BLaER1 (cell line): ENCODE measurements around the gene SHC2.
A peak's percentile ranks its signal among the peaks of the same experiment; 100 is the strongest.

ENCODE experiments used
- H3K27ac ChIP-seq: shearing (Covaris generic); formaldehyde crosslinking; 2 replicates; pipeline ENCODE4 v1.8.1; 2022
- H3K27me3 ChIP-seq: shearing (Covaris generic); formaldehyde crosslinking; 2 replicates; pipeline ENCODE4 v1.8.1; 2022
- H3K36me3 ChIP-seq: shearing (Covaris generic); formaldehyde crosslinking; 2 replicates; pipeline ENCODE4 v1.8.1; 2022
- H3K4me1 ChIP-seq: shearing (Covaris generic); formaldehyde crosslinking; 2 replicates; pipeline ENCODE4 v1.8.1; 2022
- H3K4me2 ChIP-seq: shearing (Covaris generic); formaldehyde crosslinking; 2 replicates; pipeline ENCODE4 v1.8.1; 2022
- H3K4me3 ChIP-seq: shearing (Covaris generic); formaldehyde crosslinking; 2 replicates; pipeline ENCODE4 v1.8.1; 2022
- H3K9ac ChIP-seq: shearing (Covaris generic); formaldehyde crosslinking; 2 replicates; pipeline ENCODE4 v1.8.1; 2022
- H3K9me3 ChIP-seq: shearing (Covaris generic); formaldehyde crosslinking; 2 replicates; pipeline ENCODE4 v1.8.1; 2022
- H4K20me1 ChIP-seq: shearing (Covaris generic); formaldehyde crosslinking; 2 replicates; pipeline ENCODE4 v1.8.1; 2022
- Cebpa-rat ChIP-seq: shearing (Covaris generic); IDR thresholded peaks from 2 replicates; pipeline ENCODE4 v1.8.1; 2022

Gene SHC2

DNA sequence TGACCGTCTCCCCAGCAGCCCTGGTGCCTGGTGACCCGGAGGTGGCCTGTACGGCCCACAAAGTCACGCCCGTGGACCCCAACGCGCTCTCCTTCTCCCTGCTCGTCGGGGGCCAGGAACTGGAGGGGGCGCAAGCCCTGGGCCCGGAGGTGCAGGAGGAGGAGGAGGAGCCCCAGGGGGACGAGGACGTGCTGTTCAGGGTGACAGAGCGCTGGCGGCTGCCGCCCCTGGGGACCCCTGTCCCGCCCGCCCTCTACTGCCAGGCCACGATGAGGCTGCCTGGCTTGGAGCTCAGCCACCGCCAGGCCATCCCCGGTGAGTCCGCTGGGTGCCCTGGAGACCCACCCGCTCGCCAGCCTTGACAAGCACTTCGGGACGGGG lies 37.7 kb upstream of the SHC2 start:
- peaks cover 40% of the 10 kb centered on the region for H3K27me3 ChIP-seq
- H3K27ac ChIP-seq: no peak overlapping the region
- H3K9ac ChIP-seq: 0 out of 2 replicates have a peak overlapping the region, but pooled peaks have one; percentile 4
- no peak for TF ChIP-seq Cebpa-rat
- no peaks in the 10 kb centered on the region for H4K20me1 ChIP-seq
- H3K4me3 ChIP-seq: peak overlapping the region; percentile 57
- H3K4me1 ChIP-seq: peaks cover 24% of the 10 kb centered on the region
- H3K4me2 ChIP-seq: peak overlapping the region; percentile 84
- H3K9me3 ChIP-seq: no peaks in the 10 kb centered on the region
- H3K36me3 ChIP-seq: no peaks in the 10 kb centered on the region

DNA sequence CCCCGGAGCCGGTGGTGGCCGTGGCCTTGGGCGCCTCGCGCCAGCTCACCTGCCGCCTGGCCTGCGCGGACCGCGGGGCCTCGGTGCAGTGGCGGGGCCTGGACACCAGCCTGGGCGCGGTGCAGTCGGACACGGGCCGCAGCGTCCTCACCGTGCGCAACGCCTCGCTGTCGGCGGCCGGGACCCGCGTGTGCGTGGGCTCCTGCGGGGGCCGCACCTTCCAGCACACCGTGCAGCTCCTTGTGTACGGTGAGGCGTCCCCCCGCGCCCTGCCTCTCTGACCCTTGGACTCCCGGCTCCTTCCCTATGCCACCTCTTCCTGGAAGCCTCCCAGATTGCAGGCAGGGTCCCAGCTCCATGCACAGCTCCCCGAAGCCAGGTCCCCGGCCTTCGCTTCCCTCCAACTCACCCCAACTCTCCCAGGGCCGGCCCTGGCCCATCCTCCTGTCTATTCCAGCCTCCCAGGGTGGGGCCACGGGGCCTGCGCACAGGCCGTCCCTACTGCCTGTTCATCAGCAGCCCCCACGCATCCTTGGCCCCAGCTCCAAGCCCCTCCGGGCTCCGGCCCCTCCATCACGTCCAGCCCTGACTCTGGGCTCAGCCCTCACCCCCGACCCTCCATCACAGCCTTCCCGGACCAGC lies 37.2 kb upstream of the SHC2 start:
- no peak for TF ChIP-seq Cebpa-rat
- Histone ChIP-seq H4K20me1 (no peaks in the 10 kb centered on the region), H3K4me3 (peak overlapping the region; percentile 57), H3K9me3 (0 out of 2 replicates have a peak, but pooled peaks cover 3% of the 10 kb centered on the region), H3K27me3 (peaks cover 40% of the 10 kb centered on the region), H3K9ac (0 out of 2 replicates have a peak overlapping the region, but pooled peaks have one; percentile 4), H3K4me2 (peak overlapping the region; percentile 84), H3K4me1 (peaks cover 24% of the 10 kb centered on the region), H3K27ac (no peak overlapping the region), H3K36me3 (no peaks in the 10 kb centered on the region)

DNA sequence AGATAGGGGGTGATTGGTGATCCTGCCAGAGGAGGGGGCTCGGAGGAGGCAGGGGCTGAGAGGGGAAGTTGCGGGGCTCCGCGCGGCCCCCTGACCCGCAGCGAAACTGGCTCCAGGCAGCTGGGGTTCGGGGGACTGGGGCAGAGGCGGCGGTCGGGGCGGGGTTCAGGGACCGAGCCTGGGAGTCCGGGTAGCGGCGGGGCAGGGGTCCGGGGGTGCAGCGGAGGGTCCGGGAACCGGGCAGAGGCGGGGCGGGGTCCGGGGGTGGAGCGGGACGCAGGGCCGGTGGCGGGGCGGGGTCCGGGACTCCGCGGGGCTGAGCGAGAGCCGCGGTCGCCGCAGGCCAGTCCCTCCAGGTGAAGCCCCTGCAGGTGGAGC lies 36.6 kb upstream of the SHC2 start:
- Histone ChIP-seq H3K4me1 (peaks cover 19% of the 10 kb centered on the region), H3K9me3 (0 out of 2 replicates have a peak, but pooled peaks cover 5% of the 10 kb centered on the region), H4K20me1 (no peaks in the 10 kb centered on the region), H3K27ac (no peak overlapping the region), H3K9ac (no peak overlapping the region), H3K4me2 (peak overlapping the region; percentile 84; the same call in 1 of the 2 replicates), H3K27me3 (peaks cover 40% of the 10 kb centered on the region), H3K4me3 (peak overlapping the region; percentile 57; the same call in 1 of the 2 replicates), H3K36me3 (no peaks in the 10 kb centered on the region)
- no peak for TF ChIP-seq Cebpa-rat

DNA sequence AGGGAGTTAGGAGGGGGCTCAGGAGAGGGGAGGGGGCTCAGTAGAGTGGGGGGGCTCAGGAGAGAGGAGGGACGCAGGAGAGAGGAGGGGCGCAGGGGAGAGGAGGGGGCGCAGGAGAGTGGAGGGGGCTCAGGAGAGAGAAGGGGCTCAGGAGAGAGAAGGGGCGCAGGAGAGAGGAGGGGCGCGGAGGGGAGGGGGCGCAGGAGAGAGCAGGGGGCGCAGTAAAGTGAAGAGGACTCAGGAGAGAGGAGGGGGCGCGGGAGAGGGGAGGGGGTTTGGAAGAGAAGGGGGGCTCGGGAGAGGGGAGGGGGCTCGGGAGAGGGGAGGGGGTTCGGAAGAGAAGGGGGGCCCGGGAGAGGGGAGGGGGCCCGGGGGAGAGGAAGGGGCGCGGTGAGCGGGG lies 36.2 kb upstream of the SHC2 start:
- Histone ChIP-seq H3K9ac (no peak overlapping the region), H3K4me2 (no peak overlapping the region), H3K36me3 (no peaks in the 10 kb centered on the region), H3K9me3 (peaks cover 8% of the 10 kb centered on the region; the same call in 1 of the 2 replicates), H4K20me1 (no peaks in the 10 kb centered on the region), H3K27ac (no peak overlapping the region), H3K4me1 (peaks cover 18% of the 10 kb centered on the region), H3K4me3 (no peak overlapping the region), H3K27me3 (peaks cover 40% of the 10 kb centered on the region)
- TF ChIP-seq Cebpa-rat: no peak

DNA sequence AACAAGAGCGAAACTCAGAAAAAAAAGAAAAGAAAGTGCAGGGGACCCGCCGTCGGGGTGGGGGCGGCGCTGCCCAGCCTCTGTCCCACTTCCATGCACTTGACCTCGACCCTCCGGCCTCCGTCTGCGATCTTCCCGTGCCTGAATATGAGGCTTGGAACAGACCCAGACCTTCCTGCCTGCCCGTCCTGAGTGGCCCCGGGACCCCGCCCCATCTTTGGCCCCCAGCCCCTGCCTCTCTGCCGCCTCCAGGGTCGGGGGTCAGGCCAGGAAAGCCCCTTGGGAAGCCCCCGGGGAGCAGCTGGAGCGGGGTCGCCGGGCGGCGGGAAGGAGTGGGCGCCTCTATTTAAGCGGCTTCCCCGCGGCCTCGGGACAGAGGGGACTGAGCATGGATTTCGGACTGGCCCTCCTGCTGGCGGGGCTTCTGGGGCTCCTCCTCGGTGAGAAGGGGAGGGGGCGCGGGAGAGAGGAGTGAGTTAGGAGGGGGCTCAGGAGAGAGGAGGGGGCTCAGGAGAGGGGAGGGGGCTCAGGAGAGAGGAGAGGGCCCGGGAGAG lies 35.4 kb upstream of the SHC2 start, which contains the start of gene MADCAM1:
MADCAM1 (plus strand) TSS at position 375 of the 554 bp plus-strand sequence; CDS start at position 389, 14 bp downstream.
- Histone ChIP-seq H3K4me2 (peak within 1 kb of the TSS; percentile 84; the same call in 1 of the 2 replicates), H3K9me3 (peaks cover 8% of the 10 kb centered on the region; the same call in 1 of the 2 replicates), H4K20me1 (no peaks in the 10 kb centered on the region), H3K27ac (no peak within 1 kb of the TSS), H3K4me3 (no peak within 1 kb of the TSS; the same call in 1 of the 2 replicates), H3K36me3 (no peaks in the 10 kb centered on the region), H3K27me3 (peaks cover 40% of the 10 kb centered on the region), H3K4me1 (peaks cover 18% of the 10 kb centered on the region), H3K9ac (no peak within 1 kb of the TSS)
- TF ChIP-seq Cebpa-rat: no peak

DNA sequence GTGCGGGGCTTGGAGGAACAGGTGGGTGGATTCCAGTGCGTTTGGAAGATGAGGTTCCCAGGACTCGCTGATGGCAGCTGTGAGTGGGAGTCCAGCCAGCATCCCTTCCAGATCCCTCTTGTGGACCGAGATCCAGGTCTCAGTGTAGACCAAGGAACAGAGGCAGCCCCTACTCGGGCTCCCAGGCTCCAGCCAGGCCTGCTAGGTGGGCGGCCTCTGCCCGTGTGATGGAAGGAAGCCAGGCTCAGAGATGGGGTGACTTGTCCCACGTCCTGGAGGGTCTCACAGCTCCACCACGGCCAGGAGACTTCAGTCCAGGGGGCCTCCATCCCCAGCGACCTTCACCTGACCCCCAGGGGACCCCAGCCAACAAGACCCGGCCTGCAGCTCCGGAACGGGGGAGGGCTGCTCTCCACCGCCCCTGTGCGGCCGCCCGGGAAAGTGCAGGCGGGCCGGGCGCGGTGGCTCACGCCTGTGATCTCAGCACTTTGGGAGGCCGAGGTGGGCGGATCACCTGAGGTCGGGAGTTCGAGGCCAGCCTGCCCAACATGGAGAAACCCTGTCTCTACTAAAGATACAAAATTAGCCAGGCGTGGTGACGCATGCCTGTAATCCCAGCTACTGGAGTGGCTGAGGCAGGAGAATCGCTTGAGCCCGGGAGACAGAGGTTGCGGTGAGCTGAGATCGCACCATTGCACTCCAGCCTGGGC lies 34.7 kb upstream of the SHC2 start:
- no peak overlapping the region for H3K9ac ChIP-seq
- no peak for TF ChIP-seq Cebpa-rat
- H3K4me3 ChIP-seq: no peak overlapping the region
- H3K4me2 ChIP-seq: no peak overlapping the region
- H3K36me3 ChIP-seq: no peaks in the 10 kb centered on the region
- H4K20me1 ChIP-seq: no peaks in the 10 kb centered on the region
- H3K27me3 ChIP-seq: peaks cover 40% of the 10 kb centered on the region
- peaks cover 8% of the 10 kb centered on the region; the same call in 1 of the 2 replicates for H3K9me3 ChIP-seq
- peaks cover 19% of the 10 kb centered on the region for H3K4me1 ChIP-seq
- H3K27ac ChIP-seq: no peak overlapping the region

DNA sequence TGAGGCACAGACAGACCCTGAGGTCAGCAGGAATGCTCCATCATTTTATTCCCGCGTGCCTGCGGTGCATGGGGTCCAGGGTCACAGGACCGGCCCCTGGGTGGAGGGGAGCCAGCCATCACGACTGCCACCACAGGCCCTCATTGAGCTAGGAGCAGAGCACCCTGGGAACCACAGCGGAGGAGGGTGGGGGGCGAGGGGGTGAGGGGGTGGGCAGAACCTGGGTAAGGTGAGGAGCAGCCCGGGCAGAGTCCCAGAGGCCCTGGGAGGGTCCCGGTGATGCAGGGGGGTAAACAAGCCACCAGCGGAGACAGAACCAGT lies 34.2 kb upstream of the SHC2 start:
- Histone ChIP-seq H3K27ac (no peak overlapping the region), H3K9me3 (peaks cover 8% of the 10 kb centered on the region; the same call in 1 of the 2 replicates), H3K4me3 (no peak overlapping the region), H3K9ac (no peak overlapping the region), H3K27me3 (peaks cover 40% of the 10 kb centered on the region), H3K36me3 (no peaks in the 10 kb centered on the region), H4K20me1 (no peaks in the 10 kb centered on the region), H3K4me2 (no peak overlapping the region), H3K4me1 (peaks cover 24% of the 10 kb centered on the region)
- TF ChIP-seq Cebpa-rat: no peak

DNA sequence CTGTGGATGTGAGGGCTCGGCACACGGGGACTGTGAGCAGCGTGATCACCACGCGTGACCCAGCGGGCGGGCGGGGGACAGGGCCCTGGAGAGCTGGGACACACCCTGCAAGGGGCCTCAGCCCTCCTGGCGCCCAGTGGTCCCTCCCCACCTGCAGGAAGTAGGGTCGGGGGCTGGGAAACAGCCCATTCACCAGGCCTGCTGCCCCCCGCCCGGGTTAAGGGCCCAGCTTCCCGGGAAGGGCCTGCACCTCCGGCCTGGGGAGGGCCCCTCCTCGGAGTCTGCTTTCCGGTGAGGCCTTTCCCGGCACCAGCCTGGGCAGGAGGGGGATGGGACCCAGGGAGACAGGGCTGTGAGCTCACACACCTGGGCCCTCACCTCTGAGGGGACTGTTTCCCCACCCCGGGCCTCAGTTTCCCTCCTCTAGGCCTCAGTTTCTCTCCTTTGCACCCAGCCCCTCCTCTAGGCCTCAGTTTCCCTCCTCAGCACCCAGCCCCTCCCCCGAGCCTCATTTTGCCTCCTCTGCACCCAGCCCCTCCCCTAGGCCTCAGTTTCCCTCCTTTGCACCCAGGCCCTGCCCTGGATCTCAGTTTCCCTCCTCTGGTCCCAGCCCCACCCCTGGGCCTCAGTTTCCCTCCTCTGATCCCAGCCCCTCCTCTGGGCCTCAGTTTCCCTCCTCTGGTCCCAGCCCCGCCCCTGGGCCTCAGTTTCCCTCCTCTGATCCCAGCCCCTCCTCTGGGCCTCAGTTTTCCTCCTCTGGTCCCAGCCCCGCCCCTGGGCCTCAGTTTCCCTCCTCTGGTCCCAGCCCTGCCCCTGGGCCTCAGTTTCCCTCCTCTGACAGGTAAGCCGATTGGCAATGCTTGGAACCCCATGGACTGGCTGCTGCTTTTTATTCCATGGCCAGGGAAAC lies 33.6 kb upstream of the SHC2 start:
- no peak for TF ChIP-seq Cebpa-rat
- no peak overlapping the region for H3K4me3 ChIP-seq
- H3K9me3 ChIP-seq: peaks cover 8% of the 10 kb centered on the region; the same call in 1 of the 2 replicates
- no peak overlapping the region for H3K27ac ChIP-seq
- peaks cover 28% of the 10 kb centered on the region for H3K4me1 ChIP-seq
- peaks cover 37% of the 10 kb centered on the region for H3K27me3 ChIP-seq
- no peak overlapping the region for H3K9ac ChIP-seq
- no peaks in the 10 kb centered on the region for H3K36me3 ChIP-seq
- H3K4me2 ChIP-seq: no peak overlapping the region; the same call in 1 of the 2 replicates
- no peaks in the 10 kb centered on the region for H4K20me1 ChIP-seq
